Measurements from ENCODE around the gene FGF14. TPM values are rescaled to one million over a fixed set of nuclear protein-coding genes. Genes with fewer than 3 reads are reported as not detected.

The FGF14 gene
- total and polyA plus RNA-seq, 2 of the 4 experiments (the other 2 are of a cell fraction) = under 0.01 TPM; not detected in 1

DNA sequence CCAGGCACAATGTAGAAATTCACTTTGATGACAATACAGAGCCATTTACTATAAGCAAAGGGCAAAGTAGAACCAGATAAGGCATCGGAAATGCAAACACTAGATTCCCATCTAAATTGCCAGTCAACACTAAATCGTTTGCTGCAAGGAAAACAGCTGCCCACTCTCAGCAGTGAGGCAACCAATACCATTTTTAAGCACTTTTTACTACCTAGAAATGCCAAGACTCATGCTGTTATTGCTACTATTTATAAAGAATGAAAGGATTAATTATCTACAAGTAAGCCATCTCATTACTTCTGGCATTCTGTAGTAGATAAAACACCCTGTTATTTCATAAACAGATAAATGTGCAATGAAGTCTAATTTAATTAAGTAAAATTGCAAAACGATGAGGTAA is 422.0 kb downstream of the FGF14 start:
- intact Hi-C loops (cut with micrococcal nuclease) (no loop called here), in situ Hi-C loops (cut with MboI; ENCODE audit: low sequenced_read_pairs) (no loop called here), dilution Hi-C loops (cut with HindIII; ENCODE audit: low sequenced_read_pairs, unreplicated experiment) (no loop called here)
- Histone ChIP-seq H2BK15ac (ENCODE audit: low read depth, low read length) (no peak overlapping the region), H2BK120ac (ENCODE audit: low read depth, low read length) (no peak overlapping the region), H3K4me1 (ENCODE audit: control insufficient read depth, insufficient read depth, low read length) (no peaks in the 10 kb centered on the region), H3K9me3 (ENCODE audit: control insufficient read depth, insufficient read depth, low read length) (no peaks in the 10 kb centered on the region), H2AK5ac (ENCODE audit: low read depth, low read length) (no peak overlapping the region), H3K79me1 (ENCODE audit: low read depth in 1 of 2, low read length in 2 of 2) (no peaks in the 10 kb centered on the region), H2BK5ac (ENCODE audit: low read depth, low read length, poor library complexity, severe bottlenecking) (no peak overlapping the region), H3K56ac (ENCODE audit: extremely low read depth, insufficient read depth, low read length) (no peak overlapping the region), H3K27ac (ENCODE audit: insufficient read depth, low read length) (no peak overlapping the region), H3K36me3 (ENCODE audit: control insufficient read depth, insufficient read depth, low read length) (no peaks in the 10 kb centered on the region), H3K23ac (ENCODE audit: low read depth, low read length) (no peak overlapping the region), H3K14ac (replicated peaks; ENCODE audit: low read depth, low read length) (no peak overlapping the region), H2BK20ac (ENCODE audit: low read depth, low read length) (no peak overlapping the region), H4K91ac (ENCODE audit: insufficient read depth, low read depth, low read length) (no peak overlapping the region), H4K8ac (ENCODE audit: low read depth in 2 of 2, low read length in 2 of 2) (no peak overlapping the region), H3K4me2 (ENCODE audit: low read depth, low read length) (no peak overlapping the region), H3K18ac (ENCODE audit: low read depth, low read length) (no peak overlapping the region), H3K4ac (ENCODE audit: low read depth, low read length) (no peak overlapping the region), H4K5ac (ENCODE audit: low read depth, low read length) (no peak overlapping the region), H3K9me1 (ENCODE audit: insufficient read depth, low read length) (no peaks in the 10 kb centered on the region), H4K20me1 (ENCODE audit: insufficient read depth, low read length) (no peaks in the 10 kb centered on the region), H3K9ac (ENCODE audit: low read depth, low read length) (no peak overlapping the region), H3K27me3 (ENCODE audit: control insufficient read depth, insufficient read depth, low read length) (no peaks in the 10 kb centered on the region), H2AK9ac (replicated peaks; ENCODE audit: low read depth, low read length, poor library complexity) (no peak overlapping the region), H3K4me3 (ENCODE audit: insufficient read depth, low read depth, low read length) (no peak overlapping the region), H2AFZ (replicated peaks; ENCODE audit: low read length, poor library complexity) (no peak overlapping the region)
- POLR2A ChIA-PET (ENCODE audit: unreplicated experiment) = no interaction called here
- WGBS, 2 experiments (ENCODE audit: extremely low coverage in 2 of 2, insufficient read length in 1 of 2) = no CpG with 5 or more reads among the region's 3 CpGs
- DNase-seq (no peak), ATAC-seq (ENCODE audit: low read depth) (no peak)
- no peak for TF ChIP-seq RFX5 (IDR thresholded peaks at IDR 0.05; ENCODE audit: low read depth, low read length)
- no peak for TF ChIP-seq MXI1 (IDR thresholded peaks at IDR 0.05; ENCODE audit: borderline replicate concordance, low read depth, low read length)
- TF ChIP-seq MAZ (IDR thresholded peaks at IDR 0.05; ENCODE audit: borderline replicate concordance, low read depth, low read length) = no peak
- no peak for TF ChIP-seq MAFK (IDR thresholded peaks at IDR 0.05; ENCODE audit: low read depth, low read length)
- no peak for TF ChIP-seq CHD1 (IDR thresholded peaks at IDR 0.05; ENCODE audit: low read depth, low read length)
- no peak for TF ChIP-seq FOS (IDR thresholded peaks at IDR 0.05; ENCODE audit: low read depth, low read length)
- TF ChIP-seq RAD21 (IDR thresholded peaks at IDR 0.05; ENCODE audit: low read length) = no peak
- TF ChIP-seq, protein P1, sequence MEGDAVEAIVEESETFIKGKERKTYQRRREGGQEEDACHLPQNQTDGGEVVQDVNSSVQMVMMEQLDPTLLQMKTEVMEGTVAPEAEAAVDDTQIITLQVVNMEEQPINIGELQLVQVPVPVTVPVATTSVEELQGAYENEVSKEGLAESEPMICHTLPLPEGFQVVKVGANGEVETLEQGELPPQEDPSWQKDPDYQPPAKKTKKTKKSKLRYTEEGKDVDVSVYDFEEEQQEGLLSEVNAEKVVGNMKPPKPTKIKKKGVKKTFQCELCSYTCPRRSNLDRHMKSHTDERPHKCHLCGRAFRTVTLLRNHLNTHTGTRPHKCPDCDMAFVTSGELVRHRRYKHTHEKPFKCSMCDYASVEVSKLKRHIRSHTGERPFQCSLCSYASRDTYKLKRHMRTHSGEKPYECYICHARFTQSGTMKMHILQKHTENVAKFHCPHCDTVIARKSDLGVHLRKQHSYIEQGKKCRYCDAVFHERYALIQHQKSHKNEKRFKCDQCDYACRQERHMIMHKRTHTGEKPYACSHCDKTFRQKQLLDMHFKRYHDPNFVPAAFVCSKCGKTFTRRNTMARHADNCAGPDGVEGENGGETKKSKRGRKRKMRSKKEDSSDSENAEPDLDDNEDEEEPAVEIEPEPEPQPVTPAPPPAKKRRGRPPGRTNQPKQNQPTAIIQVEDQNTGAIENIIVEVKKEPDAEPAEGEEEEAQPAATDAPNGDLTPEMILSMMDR (conservative IDR thresholded peaks at IDR 0.05; ENCODE audit: low read depth, low read length) = no peak
- TF ChIP-seq SMC3 (IDR thresholded peaks at IDR 0.05; ENCODE audit: low read depth, low read length) = no peak
- TF ChIP-seq, protein P2, sequence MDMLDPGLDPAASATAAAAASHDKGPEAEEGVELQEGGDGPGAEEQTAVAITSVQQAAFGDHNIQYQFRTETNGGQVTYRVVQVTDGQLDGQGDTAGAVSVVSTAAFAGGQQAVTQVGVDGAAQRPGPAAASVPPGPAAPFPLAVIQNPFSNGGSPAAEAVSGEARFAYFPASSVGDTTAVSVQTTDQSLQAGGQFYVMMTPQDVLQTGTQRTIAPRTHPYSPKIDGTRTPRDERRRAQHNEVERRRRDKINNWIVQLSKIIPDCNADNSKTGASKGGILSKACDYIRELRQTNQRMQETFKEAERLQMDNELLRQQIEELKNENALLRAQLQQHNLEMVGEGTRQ (IDR thresholded peaks at IDR 0.05; ENCODE audit: low read depth, low read length) = no peak
- no peak for TF ChIP-seq POLR2A (IDR thresholded peaks at IDR 0.05; ENCODE audit: low read depth, low read length)
- TF ChIP-seq NFE2L2 (IDR thresholded peaks at IDR 0.05; ENCODE audit: low read depth, low read length) = no peak
- no peak for TF ChIP-seq CEBPB (IDR thresholded peaks at IDR 0.05; ENCODE audit: low read depth, low read length)
- TF ChIP-seq, protein P3, sequence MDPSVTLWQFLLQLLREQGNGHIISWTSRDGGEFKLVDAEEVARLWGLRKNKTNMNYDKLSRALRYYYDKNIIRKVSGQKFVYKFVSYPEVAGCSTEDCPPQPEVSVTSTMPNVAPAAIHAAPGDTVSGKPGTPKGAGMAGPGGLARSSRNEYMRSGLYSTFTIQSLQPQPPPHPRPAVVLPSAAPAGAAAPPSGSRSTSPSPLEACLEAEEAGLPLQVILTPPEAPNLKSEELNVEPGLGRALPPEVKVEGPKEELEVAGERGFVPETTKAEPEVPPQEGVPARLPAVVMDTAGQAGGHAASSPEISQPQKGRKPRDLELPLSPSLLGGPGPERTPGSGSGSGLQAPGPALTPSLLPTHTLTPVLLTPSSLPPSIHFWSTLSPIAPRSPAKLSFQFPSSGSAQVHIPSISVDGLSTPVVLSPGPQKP (IDR thresholded peaks at IDR 0.05; ENCODE audit: borderline replicate concordance, low read depth, low read length) = no peak
- no peak for TF ChIP-seq RCOR1 (IDR thresholded peaks at IDR 0.05; ENCODE audit: insufficient replicate concordance, low read length)
- no peak for TF ChIP-seq BHLHE40 (IDR thresholded peaks at IDR 0.05; ENCODE audit: low read depth, low read length)
- no TSS peak for BruUV-seq (replicated peaks)
- CTCF ChIA-PET = no interaction called here

All from IMR-90 (cell line).